Body of pancreas (tissue), 4 donors: ENCODE results near the gene MBD3L4.
"Not testable (repeated sequence)": the region's sequence is repeated elsewhere in the genome, so short reads cannot be mapped to it uniquely, and the experiment has no call there.

ENCODE experiments used
- CTCF ChIP-seq, 7 experiments: fragments of 450-650 bp in 4 of 7; fragments of 200-600 bp in 3 of 7; sonication (generic) in 3 of 7; IDR thresholded peaks; one replicate each; pipeline ENCODE4 v1.5.1; 2016 to 2019; ENCODE audit warnings: antibody characterized with exemption in 7 of 7
- POLR2A ChIP-seq, 3 donors: fragments of 450-650 bp; IDR thresholded peaks; one replicate each; pipeline ENCODE4 v1.6.1; 2016; ENCODE audit warnings: antibody characterized with exemption in 3 of 3, mild to moderate bottlenecking in 2 of 3

GRCh38 chr19:7030278-7030677 is 9.7 kb downstream of the MBD3L4 start, which contains the start of gene MBD3L5:
- TF ChIP-seq CTCF, POLR2A (IDR thresholded peaks at IDR 0.05): not testable (repeated sequence)
